ENCODE measurements around the gene GSK3A. TPM values are rescaled to one million over a fixed set of nuclear protein-coding genes. Genes with fewer than 3 reads are reported as not detected.
A peak's percentile ranks its signal among the peaks of the same experiment; 100 is the strongest.

GSK3A gene
- total RNA-seq, 1 experiment from 2014 or later = 70.1 TPM

GRCh38 chr19:42252365-42253244, 10.2 kb upstream of the GSK3A start:
- no peaks in the 10 kb centered on the region for H3K27me3 ChIP-seq (replicated peaks; ENCODE audit: insufficient read depth, low read depth, low read length, poor library complexity)
- H3K27ac ChIP-seq (ENCODE audit: low read depth, low read length, poor library complexity, severe bottlenecking) = peak overlapping the region; percentile 83
- TF ChIP-seq CTCF (conservative IDR thresholded peaks at IDR 0.05; ENCODE audit: low read depth, low read length) = no peak
- no peak for TF ChIP-seq EZH2 (IDR thresholded peaks at IDR 0.05; ENCODE audit: borderline replicate concordance, low read depth, low read length, poor library complexity, severe bottlenecking)
- intact Hi-C loops (cut with micrococcal nuclease; ENCODE audit: unreplicated experiment) = no loop called here
- H3K4me1 ChIP-seq (ENCODE audit: insufficient read depth, low read length, poor library complexity, severe bottlenecking) = peaks cover 54% of the 10 kb centered on the region
- peaks cover 23% of the 10 kb centered on the region for H3K36me3 ChIP-seq (ENCODE audit: insufficient read depth, low read length, poor library complexity, severe bottlenecking)
- TSS peak; percentile 38 for BruUV-seq (replicated peaks)
- CTCF ChIA-PET = no interaction called here
- peak; percentile 60 for DNase-seq (ENCODE audit: low spot score)
- peak overlapping the region; percentile 91 for H3K4me3 ChIP-seq (ENCODE audit: low read depth, low read length, poor library complexity, severe bottlenecking)
- H3K9me3 ChIP-seq (ENCODE audit: low read depth, low read length, poor library complexity, severe bottlenecking) = no peaks in the 10 kb centered on the region
- POLR2A ChIA-PET (ENCODE audit: low non-redundant PET) = no interaction called here

- POLR2A ChIA-PET (ENCODE audit: low non-redundant PET) = interaction anchor here (0.6 kb wide), 1 partner anchor 31 kb away, joined by 4 read pairs; no protein-coding TSS in a partner anchor
- intact Hi-C loops (cut with micrococcal nuclease; ENCODE audit: unreplicated experiment) = loop anchor here (2.0 kb wide), 1 partner anchor 29 kb away; no protein-coding TSS in a partner anchor
- peak; percentile 22 for DNase-seq (ENCODE audit: low spot score)
- Histone ChIP-seq H3K27me3 (replicated peaks; ENCODE audit: insufficient read depth, low read depth, low read length, poor library complexity) (no peaks in the 10 kb centered on the region), H3K36me3 (ENCODE audit: insufficient read depth, low read length, poor library complexity, severe bottlenecking) (peaks cover 23% of the 10 kb centered on the region), H3K27ac (ENCODE audit: low read depth, low read length, poor library complexity, severe bottlenecking) (peak overlapping the region; percentile 83), H3K4me3 (ENCODE audit: low read depth, low read length, poor library complexity, severe bottlenecking) (peak overlapping the region; percentile 91), H3K4me1 (ENCODE audit: insufficient read depth, low read length, poor library complexity, severe bottlenecking) (peaks cover 59% of the 10 kb centered on the region), H3K9me3 (ENCODE audit: low read depth, low read length, poor library complexity, severe bottlenecking) (no peaks in the 10 kb centered on the region)
- no peak for TF ChIP-seq EZH2 (IDR thresholded peaks at IDR 0.05; ENCODE audit: borderline replicate concordance, low read depth, low read length, poor library complexity, severe bottlenecking)
- CTCF ChIA-PET = interaction anchor here (0.6 to 2.7 kb wide), 3 partner anchors 28 to 97 kb away, joined by 3 to 12 read pairs (median 6); no protein-coding TSS in a partner anchor
- BruUV-seq (replicated peaks) = no TSS peak
These were observed 9.4 kb upstream of the GSK3A start for GRCh38 chr19:42251572-42252358.

- intact Hi-C loops (cut with micrococcal nuclease; ENCODE audit: unreplicated experiment) = loop anchor here (2.0 kb wide), 1 partner anchor 30 kb away; no protein-coding TSS in a partner anchor
- ChIA-PET CTCF (interaction anchor here (0.7 to 2.7 kb wide), 4 partner anchors 29 to 802 kb away, joined by 3 to 12 read pairs (median 4); no protein-coding TSS in a partner anchor), POLR2A (ENCODE audit: low non-redundant PET) (interaction anchor here (0.5 to 0.6 kb wide), 2 partner anchors 32 to 240 kb away, joined by 3 to 4 read pairs; no protein-coding TSS in a partner anchor)
- peaks cover 59% of the 10 kb centered on the region for H3K4me1 ChIP-seq (ENCODE audit: insufficient read depth, low read length, poor library complexity, severe bottlenecking)
- peaks cover 23% of the 10 kb centered on the region for H3K36me3 ChIP-seq (ENCODE audit: insufficient read depth, low read length, poor library complexity, severe bottlenecking)
- peak overlapping the region; percentile 87 for H3K27ac ChIP-seq (ENCODE audit: low read depth, low read length, poor library complexity, severe bottlenecking)
- no peak for TF ChIP-seq CTCF (conservative IDR thresholded peaks at IDR 0.05; ENCODE audit: low read depth, low read length)
- no peak for TF ChIP-seq EZH2 (IDR thresholded peaks at IDR 0.05; ENCODE audit: borderline replicate concordance, low read depth, low read length, poor library complexity, severe bottlenecking)
- peak overlapping the region; percentile 91 for H3K4me3 ChIP-seq (ENCODE audit: low read depth, low read length, poor library complexity, severe bottlenecking)
- H3K9me3 ChIP-seq (ENCODE audit: low read depth, low read length, poor library complexity, severe bottlenecking) = no peaks in the 10 kb centered on the region
- no peaks in the 10 kb centered on the region for H3K27me3 ChIP-seq (replicated peaks; ENCODE audit: insufficient read depth, low read depth, low read length, poor library complexity)
- peak; percentile 51 for DNase-seq (ENCODE audit: low spot score)
- BruUV-seq (replicated peaks) = no TSS peak
These were observed 8.5 kb upstream of the GSK3A start for GRCh38 chr19:42250666-42251531.
